Measurements from ENCODE around the gene ACTL7B.

Gene ACTL7B

GRCh38 chr9:108809269-108809668 is 46.5 kb downstream of the ACTL7B start:
- H3K4me1 ChIP-seq (ENCODE audit: control insufficient read depth in 1 of 2, insufficient read depth in 2 of 2, low read length in 2 of 2), result no peaks in the 10 kb centered on the region
- H3K36me3 ChIP-seq (ENCODE audit: control insufficient read depth in 1 of 2, insufficient read depth in 2 of 2, low read length in 2 of 2), result no peaks in the 10 kb centered on the region
- no peak overlapping the region for H3K27ac ChIP-seq (ENCODE audit: low read depth, low read length)
- H3K27me3 ChIP-seq (ENCODE audit: control insufficient read depth in 1 of 2, insufficient read depth in 2 of 2, low read length in 2 of 2), result no peaks in the 10 kb centered on the region
- no peak overlapping the region for H3K4me3 ChIP-seq (ENCODE audit: low read depth in 1 of 2, low read length in 2 of 2)
- H3K9ac ChIP-seq (ENCODE audit: low read depth in 1 of 2, low read length in 2 of 2), result no peak overlapping the region
- no peaks in the 10 kb centered on the region for H3K9me3 ChIP-seq (ENCODE audit: control insufficient read depth in 1 of 2, low read length in 2 of 2)
